Kidney epithelial cell (primary cell): Measurements from ENCODE around the gene NRIP1. TPM values are rescaled to one million over a fixed set of nuclear protein-coding genes. Genes with fewer than 3 reads are reported as not detected.

Experiments
- DNase-seq: peaks from one replicate; pipeline ENCODE4 v3.0.0-alpha.2; 2010; ENCODE audit warnings: low read depth
- H3K27me3 ChIP-seq: 2 replicates; pipeline ENCODE4 v1.6.0; 2011; ENCODE audit warnings: low read length; ENCODE audit not compliant: control insufficient read depth, insufficient read depth
- H3K36me3 ChIP-seq: 2 replicates; pipeline ENCODE4 v1.5.1; 2011; ENCODE audit warnings: low read length; ENCODE audit not compliant: control insufficient read depth, insufficient read depth
- H3K4me3 ChIP-seq: 2 replicates; pipeline ENCODE4 v1.5.1; 2011; ENCODE audit warnings: low read depth, mild to moderate bottlenecking, control low read depth, low read length
- CTCF ChIP-seq: IDR thresholded peaks from 2 replicates; pipeline ENCODE4 v1.5.1; 2011; ENCODE audit warnings: mild to moderate bottlenecking, moderate library complexity, low read length, control low read depth, inconsistent platforms; ENCODE audit not compliant: insufficient read depth, poor library complexity, severe bottlenecking
- total RNA-seq: library from RNA; depleted of rRNA; stranded (reverse); fragments of >200 nt; gene quantifications from 2 replicates; pipeline ENCODE4 v1.2.3, GENCODE V29; 2015

The NRIP1 gene
- total RNA-seq, 1 donor from 2014 or later: 52.6 TPM

- H3K36me3 ChIP-seq: no peaks in the 10 kb centered on the region
- DNase-seq: no peak
- no peak for TF ChIP-seq CTCF
- H3K4me3 ChIP-seq: no peak overlapping the region
- H3K27me3 ChIP-seq: no peaks in the 10 kb centered on the region
Measured at GRCh38 chr21:15077529-15078145, 12.8 kb upstream of the NRIP1 start.

GRCh38 chr21:15076730-15077129, 11.9 kb upstream of the NRIP1 start:
- Histone ChIP-seq H3K27me3 (no peaks in the 10 kb centered on the region), H3K36me3 (no peaks in the 10 kb centered on the region), H3K4me3 (no peak overlapping the region)
- no peak for DNase-seq
- TF ChIP-seq CTCF: no peak

- DNase-seq: no peak
- TF ChIP-seq CTCF: no peak
- H3K36me3 ChIP-seq: no peaks in the 10 kb centered on the region
- no peaks in the 10 kb centered on the region for H3K27me3 ChIP-seq
- no peak overlapping the region for H3K4me3 ChIP-seq
Measured at GRCh38 chr21:15071009-15071408, 6.2 kb upstream of the NRIP1 start.

GRCh38 chr21:15066123-15066575, 1.3 kb upstream of the NRIP1 start:
- no peak for DNase-seq
- Histone ChIP-seq H3K36me3 (no peaks in the 10 kb centered on the region), H3K27me3 (no peaks in the 10 kb centered on the region), H3K4me3 (peak overlapping the region; percentile 91)
- no peak for TF ChIP-seq CTCF

- no peak for TF ChIP-seq CTCF
- peak overlapping the region; percentile 91 for H3K4me3 ChIP-seq
- no peaks in the 10 kb centered on the region for H3K27me3 ChIP-seq
- peak; percentile 54 for DNase-seq
- no peaks in the 10 kb centered on the region for H3K36me3 ChIP-seq
Measured at GRCh38 chr21:15065392-15066122, 757 bp upstream of the NRIP1 start.
